Bone marrow (tissue), 2 donors: ENCODE measurements around the gene GNAO1.
"Not testable (repeated sequence)": the region's sequence is repeated elsewhere in the genome, so short reads cannot be mapped to it uniquely, and the experiment has no call there.

Experiments used
- DNase-seq, 2 donors: peaks; one replicate each; lab custom pipeline; 2025; lab: John Stamatoyannopoulos, UW

Gene GNAO1

GRCh38 chr16:56366945-56367344 is 175.7 kb downstream of the GNAO1 start:
- no peak for DNase-seq

GRCh38 chr16:56367764-56368163 is 176.5 kb downstream of the GNAO1 start:
- DNase-seq = no peak

GRCh38 chr16:56368545-56368944 is 177.3 kb downstream of the GNAO1 start:
- DNase-seq = no peak

GRCh38 chr16:56369202-56369601 is 177.9 kb downstream of the GNAO1 start:
- no peak for DNase-seq

GRCh38 chr16:56370185-56370874 is 179.0 kb downstream of the GNAO1 start:
- no peak for DNase-seq

- DNase-seq = no peak
These were observed 179.8 kb downstream of the GNAO1 start for GRCh38 chr16:56370875-56371659.

GRCh38 chr16:56371660-56371937 is 180.3 kb downstream of the GNAO1 start:
- DNase-seq = no peak

- no peak for DNase-seq
These were observed 180.8 kb downstream of the GNAO1 start for GRCh38 chr16:56372013-56372634.

- DNase-seq = no peak
These were observed 181.7 kb downstream of the GNAO1 start for GRCh38 chr16:56373003-56373402.

- DNase-seq = not testable (repeated sequence)
These were observed 184.5 kb downstream of the GNAO1 start for GRCh38 chr16:56375792-56376191.

GRCh38 chr16:56379044-56379443 is 187.8 kb downstream of the GNAO1 start:
- not testable (repeated sequence) for DNase-seq

GRCh38 chr16:56380778-56381485 is 189.6 kb downstream of the GNAO1 start:
- not testable (repeated sequence) for DNase-seq

GRCh38 chr16:56382459-56382858 is 191.2 kb downstream of the GNAO1 start:
- DNase-seq = no peak

GRCh38 chr16:56382901-56383355 is 191.6 kb downstream of the GNAO1 start:
- DNase-seq = no peak

GRCh38 chr16:56384074-56384721 is 192.9 kb downstream of the GNAO1 start:
- no peak for DNase-seq

- no peak for DNase-seq
These were observed 196.1 kb downstream of the GNAO1 start for GRCh38 chr16:56387396-56387795.

- DNase-seq = no peak
These were observed 196.9 kb downstream of the GNAO1 start for GRCh38 chr16:56388209-56388608.

GRCh38 chr16:56389554-56389953 is 198.3 kb downstream of the GNAO1 start:
- DNase-seq = no peak

- DNase-seq = not testable (repeated sequence)
These were observed 205.4 kb downstream of the GNAO1 start for GRCh38 chr16:56396724-56397123.

- no peak for DNase-seq
These were observed 207.8 kb downstream of the GNAO1 start for GRCh38 chr16:56399047-56399446.

GRCh38 chr16:56399486-56399885 is 208.2 kb downstream of the GNAO1 start:
- DNase-seq = no peak

- DNase-seq = no peak
These were observed 209.2 kb downstream of the GNAO1 start for GRCh38 chr16:56400458-56400857.
